CD1c-positive myeloid dendritic cell (primary cell): Measurements from ENCODE around the gene SLC2A8.

Experiments used
- DNase-seq: peaks from one replicate; pipeline ENCODE4 v3.0.0-alpha.2; 2016; ENCODE audit errors: extremely low spot score

Gene SLC2A8, protein sequence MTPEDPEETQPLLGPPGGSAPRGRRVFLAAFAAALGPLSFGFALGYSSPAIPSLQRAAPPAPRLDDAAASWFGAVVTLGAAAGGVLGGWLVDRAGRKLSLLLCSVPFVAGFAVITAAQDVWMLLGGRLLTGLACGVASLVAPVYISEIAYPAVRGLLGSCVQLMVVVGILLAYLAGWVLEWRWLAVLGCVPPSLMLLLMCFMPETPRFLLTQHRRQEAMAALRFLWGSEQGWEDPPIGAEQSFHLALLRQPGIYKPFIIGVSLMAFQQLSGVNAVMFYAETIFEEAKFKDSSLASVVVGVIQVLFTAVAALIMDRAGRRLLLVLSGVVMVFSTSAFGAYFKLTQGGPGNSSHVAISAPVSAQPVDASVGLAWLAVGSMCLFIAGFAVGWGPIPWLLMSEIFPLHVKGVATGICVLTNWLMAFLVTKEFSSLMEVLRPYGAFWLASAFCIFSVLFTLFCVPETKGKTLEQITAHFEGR

DNA sequence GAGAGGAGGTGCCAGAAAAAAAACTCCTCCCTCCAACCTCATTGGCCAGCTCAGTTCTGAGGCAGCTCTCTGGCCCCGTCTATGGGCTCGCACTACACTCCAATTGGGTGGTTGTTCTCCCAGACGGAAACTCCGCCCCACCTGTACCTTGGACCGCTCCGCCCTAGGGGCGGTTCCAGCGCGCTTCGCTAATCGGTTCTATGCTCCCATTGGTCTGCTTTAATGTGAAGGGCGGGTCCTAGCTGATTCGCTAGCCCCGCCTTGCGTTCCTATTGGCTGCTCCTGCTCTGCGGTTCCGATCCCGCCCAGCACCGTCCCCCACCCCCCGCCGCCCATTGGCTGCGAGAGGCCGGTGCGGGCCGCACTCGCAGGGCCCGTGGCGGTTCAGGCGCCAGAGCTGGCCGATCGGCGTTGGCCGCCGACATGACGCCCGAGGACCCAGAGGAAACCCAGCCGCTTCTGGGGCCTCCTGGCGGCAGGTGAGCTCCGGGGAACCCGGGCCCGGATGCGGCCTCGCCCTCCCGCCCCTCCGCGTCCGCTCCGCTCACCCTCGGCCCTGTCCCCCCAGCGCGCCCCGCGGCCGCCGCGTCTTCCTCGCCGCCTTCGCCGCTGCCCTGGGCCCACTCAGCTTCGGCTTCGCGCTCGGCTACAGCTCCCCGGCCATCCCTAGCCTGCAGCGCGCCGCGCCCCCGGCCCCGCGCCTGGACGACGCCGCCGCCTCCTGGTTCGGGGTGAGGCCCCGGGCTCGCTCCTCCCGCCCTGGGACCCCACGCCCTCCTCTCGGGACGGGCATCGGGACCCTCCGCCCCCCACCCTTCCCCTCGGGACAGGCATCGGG, at the start of gene SLC2A8:
Gene SLC2A8 (plus strand): TSS at position 362 of the 838 bp plus-strand sequence. CDS start 62 bp downstream, at position 424.
- DNase-seq = peak; percentile 100

DNA sequence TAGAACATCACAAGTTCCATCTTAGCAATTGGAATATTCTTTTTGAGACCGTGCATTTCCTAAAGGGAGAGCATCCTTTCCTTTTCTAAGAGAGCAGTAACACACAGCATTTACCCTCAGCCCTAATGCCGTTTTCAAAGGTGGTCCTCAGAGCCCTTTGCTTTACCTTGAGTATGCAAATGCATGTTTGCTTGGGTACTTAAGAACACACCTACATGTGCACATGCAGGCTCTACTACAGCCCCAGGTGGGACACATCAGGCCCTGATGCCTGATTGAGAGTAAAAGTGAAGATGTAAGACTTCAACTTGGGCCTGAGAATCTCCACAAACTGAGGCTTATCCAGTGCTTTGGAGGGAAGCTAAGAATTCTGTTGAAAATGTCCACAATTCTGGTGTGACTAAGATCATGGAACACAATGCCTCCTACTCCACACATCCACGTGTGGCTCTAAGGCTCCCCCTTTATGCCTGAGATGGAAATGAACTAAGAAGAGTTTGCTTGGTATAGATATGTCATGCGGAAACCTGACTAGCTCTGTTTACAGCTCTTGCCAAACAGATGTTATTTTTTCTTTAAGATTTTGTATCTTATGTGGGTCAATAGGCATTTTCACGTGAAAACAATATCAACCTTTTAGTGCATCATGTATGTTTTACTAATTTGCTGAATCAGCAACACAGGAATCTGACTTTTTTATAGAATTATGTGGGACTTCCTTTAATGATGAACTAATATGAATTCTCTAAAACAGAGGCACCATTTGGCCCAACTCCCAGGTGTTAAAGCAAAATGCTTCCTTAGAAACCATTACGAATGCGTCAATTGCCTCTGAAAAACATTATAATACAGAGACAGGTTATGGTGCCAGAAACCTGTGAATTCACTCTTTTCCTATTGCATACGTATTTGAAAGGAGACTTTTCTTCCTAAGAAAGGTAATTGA, 48.9 kb upstream of the SLC2A8 start:
- peak; percentile 26 for DNase-seq

DNA sequence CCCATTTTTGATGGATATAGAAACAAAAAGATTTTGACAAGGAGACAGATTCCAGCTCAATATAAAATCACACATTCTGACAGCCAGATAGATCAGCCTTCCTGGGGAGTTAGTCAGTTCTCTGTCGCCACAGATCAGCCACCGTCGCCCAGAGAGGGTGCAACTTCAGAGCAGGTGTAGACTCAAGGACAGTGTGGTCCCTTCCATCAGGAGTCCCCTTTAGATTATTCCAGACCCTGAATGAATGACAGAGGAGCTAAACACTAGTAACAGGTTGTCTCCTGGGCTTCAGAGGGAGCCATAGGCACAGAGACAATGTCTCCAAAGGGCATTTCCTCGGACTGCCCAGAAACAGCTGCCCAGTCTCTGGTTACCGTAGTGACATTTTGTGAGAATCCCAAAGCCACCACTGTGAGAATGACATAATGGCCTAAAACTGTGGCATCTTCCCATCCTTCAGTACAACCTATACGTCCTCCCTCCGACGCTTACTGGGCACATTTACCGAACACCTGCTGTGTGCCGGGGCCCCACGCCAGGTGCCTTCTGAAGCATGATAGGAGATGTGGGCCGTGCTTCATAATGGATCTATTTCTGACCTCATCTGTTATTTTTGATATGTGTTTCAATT, 47.4 kb upstream of the SLC2A8 start:
- no peak for DNase-seq

DNA sequence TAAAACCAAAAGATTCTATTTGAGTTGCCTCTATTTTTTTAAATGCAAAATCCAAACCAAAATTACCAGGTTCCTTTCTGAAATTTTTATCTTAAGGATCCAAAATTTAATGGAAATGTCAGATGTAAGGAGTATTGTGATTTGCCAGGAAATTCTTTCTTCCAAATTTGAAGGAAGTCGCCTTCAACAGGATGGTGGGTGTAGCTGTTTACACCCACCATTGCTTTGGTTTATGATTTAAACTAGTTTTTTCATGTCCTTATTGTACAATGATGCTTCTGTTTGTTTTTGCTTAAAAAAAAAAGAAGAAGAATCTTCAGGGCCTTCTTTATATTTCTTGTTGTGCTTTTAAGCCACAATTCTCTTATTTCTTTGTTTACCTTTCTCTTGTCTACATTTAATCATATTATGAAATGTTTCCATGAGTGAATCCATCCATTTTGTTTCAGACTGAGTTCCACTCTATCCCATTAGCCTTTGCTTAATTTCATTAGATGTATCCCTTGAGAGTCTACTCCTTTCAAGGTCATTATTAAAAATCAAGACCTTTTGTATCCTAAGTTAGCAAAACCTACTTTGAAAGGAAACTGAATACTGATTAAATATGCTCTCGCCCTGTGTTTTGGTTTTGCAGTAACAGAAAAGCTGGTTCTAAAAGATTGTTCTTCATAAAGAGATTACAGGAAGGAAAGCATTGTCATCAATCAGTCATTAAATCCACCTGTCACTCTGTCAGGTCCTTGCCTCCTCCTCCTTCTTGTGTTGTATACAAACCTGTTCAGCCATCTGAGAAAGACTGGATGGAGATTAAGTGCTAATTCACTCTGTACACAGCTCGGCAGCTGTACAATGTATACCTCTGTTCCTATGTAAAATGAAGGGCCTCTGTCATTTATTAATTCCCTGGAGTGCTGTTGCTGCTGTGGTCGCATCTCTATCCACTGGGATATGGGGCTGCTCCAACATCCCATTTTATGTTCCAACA, 45.5 kb upstream of the SLC2A8 start:
- DNase-seq = no peak

DNA sequence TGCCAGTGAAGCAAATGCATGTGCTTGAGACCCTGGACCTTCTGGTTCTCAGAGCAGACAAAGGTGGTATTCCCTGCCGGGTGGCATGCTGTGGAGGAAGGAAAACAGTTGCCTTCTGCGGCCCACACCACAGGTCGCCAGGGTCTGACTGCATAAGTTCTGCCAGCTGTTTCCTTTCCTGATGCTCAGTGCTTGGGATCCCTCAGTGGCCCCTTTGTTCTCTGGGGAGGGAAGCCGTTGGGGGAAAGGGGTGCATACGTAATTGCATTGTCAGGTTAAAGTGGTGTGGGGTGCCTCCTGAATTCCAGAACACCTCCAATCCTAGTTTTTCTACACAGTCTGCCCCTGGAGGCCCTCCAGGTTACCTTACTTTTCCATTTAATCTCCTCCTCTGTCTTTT, 43.1 kb upstream of the SLC2A8 start:
- DNase-seq = no peak

DNA sequence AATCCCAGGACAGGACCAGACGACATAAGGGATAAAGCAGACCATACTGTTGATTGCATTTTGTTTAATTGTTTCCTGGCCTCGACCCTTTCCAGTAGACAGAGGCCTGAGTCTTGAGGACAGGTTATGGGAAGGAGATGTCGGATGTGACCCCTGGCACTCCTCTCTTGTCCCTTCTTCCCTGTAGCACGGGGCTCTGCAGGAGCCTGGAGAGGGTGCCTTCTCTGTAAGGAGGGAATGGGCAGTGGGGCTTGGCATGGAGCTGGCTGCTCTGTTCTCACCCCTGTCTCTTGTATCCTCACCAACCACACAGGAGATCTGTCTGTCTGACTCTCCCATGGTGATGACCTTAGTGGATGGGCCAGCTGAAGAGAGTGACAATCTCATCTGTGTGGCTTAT, 40.1 kb upstream of the SLC2A8 start:
- DNase-seq = no peak

DNA sequence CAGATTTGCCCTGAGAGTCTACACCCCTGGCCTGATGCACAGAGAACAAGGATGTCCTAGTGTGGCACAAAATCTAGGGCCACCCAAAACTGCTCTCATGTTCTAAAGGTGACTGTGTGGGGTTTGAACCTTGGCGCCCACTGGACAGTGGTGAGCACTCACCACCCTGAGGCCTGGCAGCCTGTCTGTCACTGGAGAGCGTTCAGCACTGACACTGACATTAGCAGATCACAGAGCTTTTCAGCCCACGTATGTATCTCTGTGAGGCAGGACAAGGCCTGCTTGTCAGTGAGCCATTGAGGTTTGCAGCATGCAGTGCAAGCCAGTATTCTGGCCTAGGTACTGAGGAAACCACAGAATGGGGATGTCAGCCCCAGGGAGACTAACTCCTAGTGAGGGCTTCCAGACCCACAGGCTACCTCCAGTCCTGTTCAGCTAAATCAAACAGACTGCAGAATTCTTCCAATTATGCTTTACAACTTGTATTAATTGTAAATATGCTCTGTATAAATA, 38.9 kb upstream of the SLC2A8 start:
- DNase-seq = no peak

DNA sequence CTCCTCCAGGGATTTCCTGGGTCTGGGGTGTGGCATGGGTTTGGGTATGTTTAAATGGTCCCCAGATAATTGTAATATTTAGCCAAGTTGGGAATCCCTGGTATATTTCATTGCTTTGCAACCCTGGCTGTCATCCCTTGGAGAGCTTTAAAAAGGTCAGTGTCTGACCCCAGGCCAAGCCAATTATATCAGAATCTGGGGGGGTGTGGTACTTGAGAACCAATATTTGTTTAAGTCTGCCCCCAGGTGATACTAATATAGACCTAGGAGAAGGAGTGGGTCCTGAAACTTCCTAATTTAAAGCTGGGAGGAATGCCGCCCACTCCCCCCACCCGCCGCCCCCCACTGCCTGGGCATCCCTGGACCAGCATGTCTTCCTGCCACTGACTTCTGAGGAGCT, 38.2 kb upstream of the SLC2A8 start:
- no peak for DNase-seq

DNA sequence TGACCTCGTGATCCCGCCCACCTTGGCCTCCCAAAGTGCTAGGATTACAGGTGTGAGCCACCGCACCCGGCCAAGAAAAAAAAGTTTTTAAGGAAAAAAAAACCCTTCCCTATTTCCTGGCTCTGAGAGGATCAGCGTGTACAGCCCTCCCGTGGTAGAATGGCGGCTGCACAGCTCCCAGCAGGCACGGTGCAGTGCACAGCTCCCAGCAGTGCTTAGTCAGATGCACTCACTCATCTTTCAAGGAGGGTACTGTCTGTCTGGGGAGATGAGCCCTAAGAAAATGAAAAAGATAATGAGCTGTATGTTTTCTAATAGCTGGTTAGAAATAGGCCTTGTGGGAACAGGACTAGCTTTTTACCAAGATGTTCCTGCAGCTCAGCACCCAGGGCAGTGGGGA, 36.7 kb upstream of the SLC2A8 start:
- no peak for DNase-seq

DNA sequence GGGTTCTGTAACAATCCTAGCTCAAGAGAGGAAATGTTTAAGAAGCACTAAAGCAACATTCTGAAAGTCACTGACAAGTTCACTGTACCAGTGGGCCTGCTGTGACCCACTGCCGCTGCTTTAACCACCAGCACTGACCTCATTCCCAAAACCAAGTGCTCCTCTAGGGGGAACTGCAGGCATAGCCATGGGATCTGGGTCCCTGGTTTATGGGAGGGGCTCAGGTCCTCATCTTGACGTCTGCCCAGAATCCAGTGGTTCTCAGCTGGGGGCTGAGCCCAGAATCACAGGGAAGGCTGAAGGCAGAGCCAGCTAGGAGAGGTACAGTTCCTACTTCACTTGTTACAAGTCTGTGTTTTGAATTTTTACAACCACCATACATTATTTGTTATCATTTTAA, 36.1 kb upstream of the SLC2A8 start:
- no peak for DNase-seq

DNA sequence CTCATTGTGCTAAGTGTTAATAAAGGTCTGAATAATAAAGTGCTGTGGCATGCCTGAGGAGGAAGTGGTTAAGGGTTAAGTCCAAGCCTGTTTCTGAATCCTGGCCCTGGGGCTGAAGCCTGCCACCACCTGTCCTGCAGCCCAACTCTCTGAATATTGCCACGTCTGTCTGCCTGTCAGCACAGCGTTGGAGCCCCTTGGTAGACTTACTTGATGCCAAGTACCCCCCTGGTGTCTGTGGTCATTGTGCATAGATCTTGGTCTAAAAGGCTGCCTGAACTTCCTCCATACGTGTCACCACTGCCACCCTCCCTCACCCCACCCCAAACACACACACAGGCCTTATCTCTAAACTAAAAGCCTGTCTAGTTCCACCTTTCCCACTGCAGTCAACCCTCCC, 35.4 kb upstream of the SLC2A8 start:
- peak; percentile 8 for DNase-seq

DNA sequence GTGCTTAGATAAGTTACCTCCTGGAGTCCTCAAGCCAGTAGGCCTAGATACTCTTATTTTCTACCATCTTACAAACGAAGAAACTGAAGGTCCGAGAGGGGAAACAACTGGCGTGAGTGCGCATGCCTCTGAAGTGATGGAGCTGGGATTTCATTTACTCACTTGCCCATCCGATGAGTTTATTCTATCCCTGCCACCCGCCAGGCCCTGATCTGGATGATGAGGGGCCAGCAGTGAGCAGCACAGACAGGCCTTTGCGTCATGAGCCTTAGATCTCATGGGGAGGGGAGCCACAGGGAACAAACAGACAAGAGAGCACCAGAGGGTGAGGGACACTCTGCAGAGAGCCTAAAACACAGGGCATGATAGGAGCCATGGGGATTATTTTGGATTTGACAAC, 34.1 kb upstream of the SLC2A8 start:
- DNase-seq = no peak

DNA sequence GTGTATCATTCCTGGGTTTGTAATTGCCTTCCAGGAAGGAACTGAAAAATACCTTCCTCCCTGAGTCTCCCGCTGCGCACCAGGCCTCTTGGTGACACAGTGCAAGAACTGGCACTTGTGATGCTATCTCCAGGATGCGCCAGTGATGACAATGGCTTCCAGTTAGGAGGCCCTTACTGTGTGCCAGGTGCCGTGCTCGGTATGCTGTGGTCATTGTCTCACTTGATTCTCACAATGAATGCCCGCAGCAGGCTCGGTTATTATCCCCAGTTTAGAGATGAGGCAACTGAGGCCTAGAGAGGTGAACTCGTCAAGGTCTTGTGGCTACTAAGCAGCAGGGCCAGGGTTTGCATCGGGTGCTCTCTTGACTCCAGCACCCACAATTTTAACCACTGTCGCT, 31.5 kb upstream of the SLC2A8 start:
- no peak for DNase-seq

DNA sequence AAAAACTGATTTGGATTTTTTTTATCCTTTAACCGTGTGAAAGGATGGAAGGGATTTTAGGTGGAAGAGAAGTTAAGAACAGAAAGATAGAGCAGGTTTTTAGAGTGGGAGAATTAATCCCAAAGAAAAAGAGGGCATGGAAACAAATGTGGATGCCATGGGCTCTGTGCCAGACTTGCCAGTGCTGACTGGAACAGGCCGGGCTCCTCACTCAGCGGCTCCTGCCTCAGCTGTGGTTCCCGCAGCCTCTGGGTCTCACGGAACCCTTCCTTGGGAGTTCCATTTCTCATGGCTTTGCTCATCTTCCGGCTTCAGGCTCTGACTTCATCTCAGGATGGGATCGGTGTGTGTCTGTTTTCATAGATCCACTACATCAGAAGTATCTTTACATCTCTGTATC, 30.4 kb upstream of the SLC2A8 start:
- no peak for DNase-seq

DNA sequence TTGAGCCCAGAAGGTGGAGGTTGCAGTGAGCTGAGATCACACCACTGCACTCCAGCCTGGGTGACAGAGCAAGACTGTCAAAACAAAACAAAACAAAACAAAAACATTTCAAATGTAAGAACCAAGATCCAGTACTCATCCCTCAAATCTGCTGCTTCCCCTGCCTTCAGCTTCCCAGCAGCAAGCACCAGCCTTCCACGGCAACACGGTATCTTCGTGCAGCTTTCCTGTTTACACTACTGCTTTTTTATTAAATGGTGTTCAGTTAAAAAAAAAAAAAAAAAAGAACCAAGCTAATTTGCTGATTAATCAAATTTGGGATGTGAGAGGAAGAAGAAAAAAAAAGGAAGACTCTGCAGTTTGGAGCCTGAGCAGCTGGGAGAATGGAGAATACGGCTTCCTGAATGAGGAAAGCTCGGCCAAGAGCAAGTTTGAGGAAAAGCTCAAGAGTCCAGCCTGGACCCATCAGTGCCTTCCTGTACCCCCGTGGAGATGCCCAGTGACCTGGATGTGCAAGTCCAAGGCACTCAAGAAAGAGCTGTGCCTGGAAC, 28.0 kb upstream of the SLC2A8 start:
- peak; percentile 41 for DNase-seq

DNA sequence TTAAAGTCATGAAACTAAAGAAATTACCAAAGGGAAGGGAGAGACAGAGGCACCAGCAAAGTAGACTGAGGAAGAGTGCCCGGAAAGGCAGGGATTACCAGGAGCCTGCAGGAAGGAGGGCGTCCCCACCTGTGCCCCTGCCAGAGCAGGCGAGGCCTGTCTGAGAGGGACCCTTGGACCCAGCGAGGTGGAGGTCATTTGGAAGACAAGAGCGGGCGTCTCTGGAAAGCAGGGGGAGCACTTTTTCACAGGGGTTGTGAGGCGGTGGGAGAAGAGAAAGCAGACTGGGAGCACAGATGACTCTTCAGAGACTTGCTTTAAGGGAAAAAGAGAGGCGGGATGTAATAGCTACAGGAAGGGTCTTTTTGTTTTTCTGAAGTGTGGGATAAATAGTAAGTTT, 27.5 kb upstream of the SLC2A8 start:
- no peak for DNase-seq

DNA sequence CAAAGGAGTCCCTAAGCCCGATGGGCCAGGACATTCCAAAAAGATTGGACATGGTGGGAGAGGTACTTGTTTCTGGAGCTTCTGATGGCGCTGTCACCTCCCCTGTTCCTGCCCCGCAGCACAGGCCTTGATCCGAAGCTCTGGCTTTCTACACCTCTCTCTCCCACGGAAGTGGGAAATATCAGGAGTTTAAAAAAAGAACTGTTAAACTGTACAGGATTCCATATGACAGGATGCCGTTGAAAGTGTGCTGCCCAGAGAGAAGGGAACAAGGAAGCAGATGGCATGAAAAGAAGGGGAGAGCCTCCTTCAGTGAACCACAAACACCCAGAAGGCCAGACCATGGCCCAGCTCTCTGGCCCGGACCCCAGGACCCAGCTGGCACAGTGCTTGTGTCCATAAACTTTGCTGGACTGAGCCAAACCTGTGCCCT, 26.8 kb upstream of the SLC2A8 start:
- no peak for DNase-seq

DNA sequence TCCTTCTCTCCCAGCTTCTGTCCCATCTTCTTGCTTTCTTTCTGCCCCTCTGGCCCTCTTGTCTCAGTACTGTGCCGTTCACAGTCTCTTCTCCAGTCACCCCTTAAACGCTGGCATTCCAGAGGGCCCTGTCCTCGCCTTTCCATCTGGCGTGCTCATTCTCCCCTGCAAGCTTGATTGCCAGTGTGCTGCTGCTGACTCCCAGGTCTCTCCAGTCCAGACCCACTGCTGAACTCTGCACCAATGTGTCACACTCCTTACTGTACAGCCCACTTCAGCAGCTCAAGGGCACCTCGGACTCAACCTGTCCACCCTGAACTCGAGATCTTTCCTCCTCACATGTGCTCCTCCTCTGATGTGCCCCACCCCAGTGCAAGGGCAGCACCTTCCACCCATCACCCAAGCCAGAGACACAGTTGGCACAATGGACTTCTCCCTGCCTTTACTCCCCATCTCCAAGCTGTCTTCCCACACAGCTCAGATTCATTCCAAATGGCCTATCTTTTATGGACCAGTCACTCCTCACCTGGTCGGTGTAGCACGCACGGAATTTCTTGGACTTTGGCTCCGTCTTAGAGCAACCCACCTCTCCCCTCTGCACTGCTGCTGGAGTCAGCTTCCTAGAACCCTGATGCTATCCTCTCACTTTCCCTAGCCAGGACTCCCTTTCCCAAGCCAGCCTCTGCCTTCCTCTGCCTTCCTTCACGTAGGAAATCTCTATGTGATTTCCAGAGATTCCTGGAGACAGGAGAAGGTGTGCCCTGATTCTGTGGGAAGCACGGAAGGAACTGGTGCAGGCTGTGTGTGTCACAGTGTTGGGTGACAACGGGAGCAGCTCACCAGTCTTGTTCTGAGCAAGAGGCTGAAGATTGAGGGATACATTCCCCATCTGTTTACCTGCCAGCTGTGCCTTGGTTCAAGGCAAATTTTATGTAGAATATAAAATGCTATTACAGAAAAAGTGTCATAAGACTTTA, 26.0 kb upstream of the SLC2A8 start:
- DNase-seq = no peak
